Fibroblast of the aortic adventitia (primary cell): ENCODE measurements around the gene SPR. TPM values are rescaled to one million over a fixed set of nuclear protein-coding genes. Genes with fewer than 3 reads are reported as not detected.

Experiments used
- DNase-seq: peaks from one replicate; pipeline ENCODE4 v3.0.0-alpha.2; 2010; ENCODE audit warnings: low read depth
- H3K4me3 ChIP-seq: 2 replicates; pipeline ENCODE4 v1.5.1; 2011; ENCODE audit warnings: low read depth, mild to moderate bottlenecking, control low read depth, low read length, moderate library complexity
- total RNA-seq: library from RNA; depleted of rRNA; stranded (reverse); fragments of >200 nt; gene quantifications from 2 replicates; pipeline ENCODE4 v1.2.3, GENCODE V29; 2012; ENCODE audit warnings: low replicate concordance
- TF ChIP-seq, protein P1 (sequence below): IDR thresholded peaks from 2 replicates; pipeline ENCODE4 v1.5.1; 2011; ENCODE audit warnings: mild to moderate bottlenecking, low read length, control low read depth, inconsistent platforms; ENCODE audit not compliant: insufficient read depth

Gene SPR
- total RNA-seq, 1 donor, result 14.3 TPM

DNA sequence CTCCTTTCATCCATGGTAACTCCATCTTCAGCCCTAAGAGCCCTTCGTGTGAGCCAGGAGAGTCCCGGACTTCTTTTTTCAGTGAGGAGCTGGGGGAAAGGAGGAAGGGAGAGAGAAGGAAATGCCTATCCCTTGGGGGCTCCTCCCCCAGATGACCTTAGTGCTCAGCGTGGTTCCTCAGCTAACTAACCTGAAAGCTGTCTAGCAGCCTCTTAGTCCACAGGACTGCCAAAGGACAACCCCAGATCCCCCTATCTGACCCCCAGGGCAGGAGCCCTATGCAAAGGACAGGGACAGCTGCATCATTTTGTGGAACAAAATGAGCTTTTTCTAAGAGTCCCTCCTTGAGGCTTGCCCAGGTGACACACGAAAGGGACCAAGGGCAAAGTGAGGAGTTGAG, 7.9 kb downstream of the SPR start:
- H3K4me3 ChIP-seq, result no peak overlapping the region
- DNase-seq, result no peak
- TF ChIP-seq, protein P1, sequence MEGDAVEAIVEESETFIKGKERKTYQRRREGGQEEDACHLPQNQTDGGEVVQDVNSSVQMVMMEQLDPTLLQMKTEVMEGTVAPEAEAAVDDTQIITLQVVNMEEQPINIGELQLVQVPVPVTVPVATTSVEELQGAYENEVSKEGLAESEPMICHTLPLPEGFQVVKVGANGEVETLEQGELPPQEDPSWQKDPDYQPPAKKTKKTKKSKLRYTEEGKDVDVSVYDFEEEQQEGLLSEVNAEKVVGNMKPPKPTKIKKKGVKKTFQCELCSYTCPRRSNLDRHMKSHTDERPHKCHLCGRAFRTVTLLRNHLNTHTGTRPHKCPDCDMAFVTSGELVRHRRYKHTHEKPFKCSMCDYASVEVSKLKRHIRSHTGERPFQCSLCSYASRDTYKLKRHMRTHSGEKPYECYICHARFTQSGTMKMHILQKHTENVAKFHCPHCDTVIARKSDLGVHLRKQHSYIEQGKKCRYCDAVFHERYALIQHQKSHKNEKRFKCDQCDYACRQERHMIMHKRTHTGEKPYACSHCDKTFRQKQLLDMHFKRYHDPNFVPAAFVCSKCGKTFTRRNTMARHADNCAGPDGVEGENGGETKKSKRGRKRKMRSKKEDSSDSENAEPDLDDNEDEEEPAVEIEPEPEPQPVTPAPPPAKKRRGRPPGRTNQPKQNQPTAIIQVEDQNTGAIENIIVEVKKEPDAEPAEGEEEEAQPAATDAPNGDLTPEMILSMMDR, result no peak

DNA sequence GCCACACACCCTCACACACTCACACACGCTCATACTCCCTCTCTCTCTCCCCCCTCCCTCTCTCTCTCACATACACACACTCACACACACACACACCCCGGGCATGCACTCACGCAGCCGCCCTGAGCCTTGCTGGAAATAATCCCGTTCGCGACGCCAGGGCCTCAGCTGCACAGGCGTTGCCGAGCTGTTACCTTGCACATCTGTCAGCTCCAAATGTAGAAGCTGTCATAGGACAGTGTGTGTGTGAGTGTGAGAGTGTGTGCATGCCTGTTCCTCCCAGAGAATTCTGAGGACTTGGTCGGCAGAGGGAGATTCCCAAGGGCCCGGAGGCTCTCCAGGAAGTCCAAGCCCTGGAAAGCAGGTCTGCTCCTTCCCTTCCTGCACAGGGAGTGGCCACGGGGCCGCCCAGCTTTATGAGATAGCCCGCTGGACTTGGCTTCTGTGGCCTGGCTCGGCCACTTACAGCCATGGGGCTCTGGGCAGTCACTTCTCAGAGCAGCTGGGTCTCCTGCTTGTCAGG, 8.6 kb downstream of the SPR start:
- TF ChIP-seq, protein P1, result no peak
- peak overlapping the region; percentile 13 for H3K4me3 ChIP-seq
- DNase-seq, result peak; percentile 78

DNA sequence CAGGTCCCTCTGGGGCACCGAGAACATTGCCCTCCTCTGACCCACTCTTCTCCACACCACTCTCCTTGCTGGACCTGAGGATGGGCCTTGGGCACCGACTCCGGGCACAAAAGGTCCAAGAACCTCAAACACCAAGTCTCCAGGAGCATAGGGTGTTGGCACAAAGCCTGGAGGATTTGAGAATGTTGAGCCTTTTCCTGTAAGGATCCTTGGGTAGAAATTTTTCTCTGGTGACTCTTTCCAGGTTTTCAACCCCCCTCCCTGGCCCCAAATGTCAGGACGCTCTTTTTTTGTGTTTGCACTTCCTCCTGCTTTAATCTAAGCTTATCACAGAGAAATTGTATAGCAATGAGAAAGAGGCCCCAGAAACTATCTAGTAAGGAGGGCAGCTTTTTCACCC, 9.2 kb downstream of the SPR start:
- DNase-seq, result peak; percentile 46
- no peak overlapping the region for H3K4me3 ChIP-seq
- TF ChIP-seq, protein P1, result no peak

DNA sequence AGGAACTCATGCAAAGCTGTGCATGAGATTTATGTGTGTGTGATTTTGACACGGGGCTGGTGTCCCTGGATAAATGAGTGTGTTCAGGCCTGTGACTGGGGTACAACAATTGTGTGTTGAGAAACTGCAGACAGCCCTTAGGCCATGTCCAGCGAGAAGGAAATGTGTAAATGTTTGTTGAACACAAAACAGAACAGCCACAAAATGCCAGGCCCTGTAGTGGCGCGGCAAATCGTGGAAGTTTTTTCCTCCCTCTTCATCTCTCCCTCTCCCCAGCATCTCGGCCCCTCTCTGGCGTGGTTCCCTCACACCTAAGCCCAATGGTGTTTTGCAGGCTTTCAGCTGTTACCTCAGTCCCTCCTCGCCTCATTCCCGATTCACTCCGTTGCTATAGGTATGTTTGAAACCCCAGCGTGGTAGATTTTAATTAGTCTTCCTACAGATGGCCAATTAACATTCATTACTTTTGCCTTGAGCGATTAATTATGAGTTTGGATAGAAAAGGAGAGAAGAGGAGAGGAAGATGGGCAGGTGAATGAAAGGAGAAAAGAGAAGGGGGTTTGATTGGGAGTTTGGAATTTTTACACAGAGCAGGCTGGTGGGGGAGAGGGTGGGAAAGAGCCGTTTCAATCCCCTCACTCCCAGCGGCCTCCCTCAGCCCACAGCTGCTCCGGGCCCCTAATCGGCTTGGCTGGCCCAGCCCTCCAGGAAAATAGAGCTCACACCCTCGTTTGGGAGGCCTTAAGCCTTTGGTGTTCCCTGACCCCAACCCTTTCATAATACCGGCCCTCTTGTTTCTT, 10.8 kb downstream of the SPR start:
- H3K4me3 ChIP-seq, result no peak overlapping the region
- TF ChIP-seq, protein P1, result no peak
- DNase-seq, result no peak

DNA sequence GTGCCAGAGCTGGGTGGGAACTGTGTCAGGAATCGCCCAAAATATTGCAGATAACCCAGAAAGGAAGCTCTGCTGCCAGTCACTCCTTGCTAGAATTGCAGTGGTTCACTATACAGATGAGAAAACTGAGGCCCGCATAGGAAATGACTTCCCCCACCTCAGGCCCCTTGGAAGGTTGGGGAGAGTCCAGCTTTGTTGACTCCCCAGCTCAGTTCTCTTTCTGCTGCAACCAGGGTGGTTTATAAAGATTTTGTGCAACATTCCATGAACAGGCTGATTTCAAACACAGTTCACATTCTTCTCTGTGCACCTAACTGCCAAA, 11.3 kb downstream of the SPR start:
- TF ChIP-seq, protein P1, result no peak
- no peak overlapping the region for H3K4me3 ChIP-seq
- DNase-seq, result no peak

DNA sequence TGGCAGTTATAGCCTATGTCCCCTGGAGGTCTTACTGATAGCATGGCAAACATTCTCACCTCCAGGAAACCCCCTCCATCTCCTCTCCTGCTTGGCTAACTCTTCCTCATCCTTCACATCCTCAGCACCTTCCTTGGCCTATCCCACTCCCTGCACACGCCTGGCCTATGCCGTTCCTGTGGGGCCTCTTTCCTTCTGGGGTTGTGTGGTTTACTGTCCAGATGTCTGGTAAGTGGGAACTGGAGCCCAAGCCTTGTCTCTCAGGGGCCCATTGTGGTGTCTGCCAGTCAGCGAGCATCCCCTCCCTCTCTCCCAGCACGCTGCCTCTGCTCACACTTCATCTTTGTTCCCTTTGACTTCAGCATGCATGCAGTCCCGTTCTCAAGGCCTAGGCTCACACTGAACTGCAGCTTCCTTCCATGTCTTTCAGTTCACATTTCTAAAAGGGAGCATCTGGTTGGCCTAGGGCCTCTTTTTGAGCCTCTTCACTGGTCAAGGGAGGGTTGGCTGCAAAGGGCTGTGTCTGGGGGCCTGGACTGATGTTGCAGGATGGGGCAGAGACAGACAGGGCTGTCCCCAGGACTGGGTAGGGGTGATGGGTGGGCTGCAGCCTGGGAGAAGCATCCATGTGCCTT, 13.1 kb downstream of the SPR start:
- TF ChIP-seq, protein P1, result no peak
- no peak overlapping the region for H3K4me3 ChIP-seq
- no peak for DNase-seq
